ENCODE measurements around the gene TLK1.

GRCh38 chr2:171205551-171205950, 44.9 kb upstream of the TLK1 start:
- TF ChIP-seq, protein P1, sequence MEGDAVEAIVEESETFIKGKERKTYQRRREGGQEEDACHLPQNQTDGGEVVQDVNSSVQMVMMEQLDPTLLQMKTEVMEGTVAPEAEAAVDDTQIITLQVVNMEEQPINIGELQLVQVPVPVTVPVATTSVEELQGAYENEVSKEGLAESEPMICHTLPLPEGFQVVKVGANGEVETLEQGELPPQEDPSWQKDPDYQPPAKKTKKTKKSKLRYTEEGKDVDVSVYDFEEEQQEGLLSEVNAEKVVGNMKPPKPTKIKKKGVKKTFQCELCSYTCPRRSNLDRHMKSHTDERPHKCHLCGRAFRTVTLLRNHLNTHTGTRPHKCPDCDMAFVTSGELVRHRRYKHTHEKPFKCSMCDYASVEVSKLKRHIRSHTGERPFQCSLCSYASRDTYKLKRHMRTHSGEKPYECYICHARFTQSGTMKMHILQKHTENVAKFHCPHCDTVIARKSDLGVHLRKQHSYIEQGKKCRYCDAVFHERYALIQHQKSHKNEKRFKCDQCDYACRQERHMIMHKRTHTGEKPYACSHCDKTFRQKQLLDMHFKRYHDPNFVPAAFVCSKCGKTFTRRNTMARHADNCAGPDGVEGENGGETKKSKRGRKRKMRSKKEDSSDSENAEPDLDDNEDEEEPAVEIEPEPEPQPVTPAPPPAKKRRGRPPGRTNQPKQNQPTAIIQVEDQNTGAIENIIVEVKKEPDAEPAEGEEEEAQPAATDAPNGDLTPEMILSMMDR (IDR thresholded peaks at IDR 0.05): no peak
- no peak for TF ChIP-seq ZFX (IDR thresholded peaks at IDR 0.05; ENCODE audit: borderline replicate concordance)

Data from 22Rv1 (cell line).